Smooth muscle cell of bladder (primary cell): ENCODE results near the gene TM4SF18. TPM values are rescaled to one million over a fixed set of nuclear protein-coding genes. Genes with fewer than 3 reads are reported as not detected.

ENCODE experiments used
- total RNA-seq: library from RNA; depleted of rRNA; stranded (reverse); fragments of >200 nt; gene quantifications from 2 replicates; pipeline ENCODE4 v1.2.3, GENCODE V29; 2014

Gene TM4SF18, protein sequence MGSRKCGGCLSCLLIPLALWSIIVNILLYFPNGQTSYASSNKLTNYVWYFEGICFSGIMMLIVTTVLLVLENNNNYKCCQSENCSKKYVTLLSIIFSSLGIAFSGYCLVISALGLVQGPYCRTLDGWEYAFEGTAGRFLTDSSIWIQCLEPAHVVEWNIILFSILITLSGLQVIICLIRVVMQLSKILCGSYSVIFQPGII
- under 0.01 and 0.92 TPM in 2 replicates for total RNA-seq

GRCh38 chr3:149333176-149333859 is at the start of gene TM4SF18:
TM4SF18 (minus strand) TSS chr3:149333636; CDS start chr3:149333382, 254 bp downstream.

DNA sequence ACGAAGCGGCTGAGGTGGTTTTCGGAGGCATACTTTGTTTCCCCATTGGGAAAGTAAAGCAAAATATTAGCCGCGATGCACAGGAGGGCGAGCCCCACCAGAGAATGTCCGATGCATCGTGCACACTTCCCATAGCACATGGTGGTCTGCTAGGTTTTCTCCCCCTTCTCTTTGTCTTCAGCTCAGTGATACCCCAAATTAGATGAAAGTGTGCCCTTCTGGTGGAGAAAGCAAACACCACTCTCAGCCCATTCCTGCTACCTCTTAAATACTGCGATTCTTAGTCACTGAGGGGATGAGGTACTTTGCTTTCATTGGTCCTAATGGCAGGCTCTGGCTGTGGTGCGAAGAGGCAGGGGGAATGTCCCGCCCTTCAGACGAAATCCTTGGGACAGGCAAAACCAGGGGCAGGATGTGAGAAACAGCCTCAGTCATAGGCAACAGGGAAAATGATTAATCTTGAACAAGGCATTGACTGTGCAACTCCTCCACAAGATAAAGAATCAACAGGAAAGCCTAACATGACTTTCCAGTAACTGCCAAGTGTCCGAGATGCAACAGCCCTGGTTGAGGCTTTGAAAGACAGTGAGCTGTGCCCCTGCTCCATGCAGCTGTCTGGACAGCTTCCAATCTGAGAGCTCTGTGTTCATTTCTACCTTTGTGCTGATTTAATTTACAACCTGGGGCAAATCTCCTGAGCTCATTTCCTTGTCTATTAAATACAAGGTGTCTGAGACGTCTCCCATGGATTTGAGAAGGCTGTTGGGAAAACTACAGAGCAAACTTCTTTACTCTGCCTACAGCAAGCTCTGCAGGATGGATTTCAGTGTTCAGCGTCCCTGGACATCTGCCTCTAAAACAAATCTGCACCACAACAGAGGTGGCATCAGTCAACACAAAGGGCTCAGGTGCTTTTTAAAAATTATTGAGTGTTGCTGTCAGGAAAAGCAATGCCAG is 44.2 kb upstream of the TM4SF18 start, which contains the start of gene TM4SF1:
Gene TM4SF1 (minus strand): TSS at position 242 of the 957 bp plus-strand sequence. CDS start 102 bp downstream, at position 140.

Other genes starting within 250 kb of the TM4SF18 start
- gene HLTF, start 247.1 kb downstream of the TM4SF18 start, total RNA-seq = 38.3 and 40.6 TPM in 2 replicates
- gene HPS3, start 204.0 kb downstream of the TM4SF18 start, total RNA-seq = 20.3 and 26.9 TPM in 2 replicates
- 1.1 and 1.8 TPM in 2 replicates for gene CP, start 111.8 kb downstream of the TM4SF18 start, total RNA-seq
- gene TM4SF1, start 44.0 kb upstream of the TM4SF18 start, total RNA-seq = 172 and 483 TPM in 2 replicates
- gene TM4SF4, start 141.1 kb upstream of the TM4SF18 start, total RNA-seq = not detected in 2 replicates